Measurements from ENCODE around the gene MAP3K5.

DNA sequence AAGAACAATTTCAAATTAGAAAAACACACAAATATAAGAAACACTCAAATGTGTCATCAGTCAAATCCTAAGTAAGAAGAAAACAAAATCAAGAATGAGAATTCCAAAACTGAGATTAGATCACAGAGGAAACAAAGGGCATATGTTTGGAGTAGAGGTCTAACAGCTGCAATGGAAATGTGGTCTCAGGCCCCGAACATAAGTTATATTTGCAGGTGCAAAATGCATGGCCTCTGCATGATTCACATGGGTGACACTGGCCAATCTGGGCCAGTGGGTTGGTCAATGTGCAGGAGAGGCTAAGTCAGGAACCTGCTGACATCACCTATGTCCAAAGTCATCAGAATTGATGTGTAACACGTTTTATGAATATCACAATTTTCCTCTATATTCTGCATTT, 133.6 kb downstream of the MAP3K5 start:
- TF ChIP-seq, protein P1, sequence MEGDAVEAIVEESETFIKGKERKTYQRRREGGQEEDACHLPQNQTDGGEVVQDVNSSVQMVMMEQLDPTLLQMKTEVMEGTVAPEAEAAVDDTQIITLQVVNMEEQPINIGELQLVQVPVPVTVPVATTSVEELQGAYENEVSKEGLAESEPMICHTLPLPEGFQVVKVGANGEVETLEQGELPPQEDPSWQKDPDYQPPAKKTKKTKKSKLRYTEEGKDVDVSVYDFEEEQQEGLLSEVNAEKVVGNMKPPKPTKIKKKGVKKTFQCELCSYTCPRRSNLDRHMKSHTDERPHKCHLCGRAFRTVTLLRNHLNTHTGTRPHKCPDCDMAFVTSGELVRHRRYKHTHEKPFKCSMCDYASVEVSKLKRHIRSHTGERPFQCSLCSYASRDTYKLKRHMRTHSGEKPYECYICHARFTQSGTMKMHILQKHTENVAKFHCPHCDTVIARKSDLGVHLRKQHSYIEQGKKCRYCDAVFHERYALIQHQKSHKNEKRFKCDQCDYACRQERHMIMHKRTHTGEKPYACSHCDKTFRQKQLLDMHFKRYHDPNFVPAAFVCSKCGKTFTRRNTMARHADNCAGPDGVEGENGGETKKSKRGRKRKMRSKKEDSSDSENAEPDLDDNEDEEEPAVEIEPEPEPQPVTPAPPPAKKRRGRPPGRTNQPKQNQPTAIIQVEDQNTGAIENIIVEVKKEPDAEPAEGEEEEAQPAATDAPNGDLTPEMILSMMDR (IDR thresholded peaks at IDR 0.05): no peak
- no peak for TF ChIP-seq POLR2AphosphoS5 (IDR thresholded peaks at IDR 0.05)
